ENCODE results near the gene HEATR5A. TPM values are rescaled to one million over a fixed set of nuclear protein-coding genes. Genes with fewer than 3 reads are reported as not detected.

Gene HEATR5A
- polyA plus RNA-seq, 1 donor (not counting 4 experiments of a cell fraction or from before 2014, with no cell fraction given), result 16.7 TPM

GRCh38 chr14:31445703-31446102, 25.4 kb upstream of the HEATR5A start:
- H3K4me1 ChIP-seq (ENCODE audit: control insufficient read depth, extremely low read depth, insufficient read depth, low read length), result peaks cover 5% of the 10 kb centered on the region
- H3K27ac ChIP-seq (ENCODE audit: control insufficient read depth, insufficient read depth, low read length), result no peak overlapping the region
- H3K4me2 ChIP-seq (ENCODE audit: control insufficient read depth, extremely low read depth, insufficient read depth, low read depth, low read length), result no peak overlapping the region
- H2AFZ ChIP-seq (ENCODE audit: control insufficient read depth, low read length), result no peak overlapping the region
- peaks cover 0 to 2% of the 10 kb centered on the region in 2 experiments for H3K36me3 ChIP-seq (ENCODE audit: control insufficient read depth in 2 of 2, extremely low read depth in 1 of 2, insufficient read depth in 2 of 2, low read length in 2 of 2)
- H4K20me1 ChIP-seq (ENCODE audit: control insufficient read depth, extremely low read depth, insufficient read depth, low read length), result no peaks in the 10 kb centered on the region
- no peaks in the 10 kb centered on the region for H3K79me2 ChIP-seq (ENCODE audit: control insufficient read depth, insufficient read depth, low read length)
- dilution Hi-C loops (cut with MboI; ENCODE audit: extremely low pct_ligation_motif_present, low sequenced_read_pairs), result no loop called here
- no peaks in the 10 kb centered on the region for H3K9me3 ChIP-seq (ENCODE audit: control insufficient read depth, low read depth, low read length)
- no peaks in the 10 kb centered on the region for H3K27me3 ChIP-seq (ENCODE audit: control insufficient read depth, extremely low read depth, insufficient read depth, low read length)
- FAIRE-seq (no peak), DNase-seq (ENCODE audit: low read depth, low spot score) (no peak)
- H3K9me1 ChIP-seq (ENCODE audit: control insufficient read depth, extremely low read depth, insufficient read depth, low read length), result no peaks in the 10 kb centered on the region
- no peak overlapping the region for H3K9ac ChIP-seq (ENCODE audit: control insufficient read depth, extremely low read depth, insufficient read depth, low read length)
- TF ChIP-seq EZH2 (IDR thresholded peaks at IDR 0.05; ENCODE audit: low read length), result no peak
- TF ChIP-seq, protein P1, sequence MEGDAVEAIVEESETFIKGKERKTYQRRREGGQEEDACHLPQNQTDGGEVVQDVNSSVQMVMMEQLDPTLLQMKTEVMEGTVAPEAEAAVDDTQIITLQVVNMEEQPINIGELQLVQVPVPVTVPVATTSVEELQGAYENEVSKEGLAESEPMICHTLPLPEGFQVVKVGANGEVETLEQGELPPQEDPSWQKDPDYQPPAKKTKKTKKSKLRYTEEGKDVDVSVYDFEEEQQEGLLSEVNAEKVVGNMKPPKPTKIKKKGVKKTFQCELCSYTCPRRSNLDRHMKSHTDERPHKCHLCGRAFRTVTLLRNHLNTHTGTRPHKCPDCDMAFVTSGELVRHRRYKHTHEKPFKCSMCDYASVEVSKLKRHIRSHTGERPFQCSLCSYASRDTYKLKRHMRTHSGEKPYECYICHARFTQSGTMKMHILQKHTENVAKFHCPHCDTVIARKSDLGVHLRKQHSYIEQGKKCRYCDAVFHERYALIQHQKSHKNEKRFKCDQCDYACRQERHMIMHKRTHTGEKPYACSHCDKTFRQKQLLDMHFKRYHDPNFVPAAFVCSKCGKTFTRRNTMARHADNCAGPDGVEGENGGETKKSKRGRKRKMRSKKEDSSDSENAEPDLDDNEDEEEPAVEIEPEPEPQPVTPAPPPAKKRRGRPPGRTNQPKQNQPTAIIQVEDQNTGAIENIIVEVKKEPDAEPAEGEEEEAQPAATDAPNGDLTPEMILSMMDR (optimal IDR thresholded peaks at IDR 0.05 in 1 of 3, IDR thresholded peaks at IDR 0.05 in 1 of 3, conservative IDR thresholded peaks at IDR 0.05 in 1 of 3; ENCODE audit: extremely low read depth in 1 of 3, insufficient read depth in 2 of 3, low read length in 3 of 3), result no peak
- no peak overlapping the region for H3K4me3 ChIP-seq (ENCODE audit: control insufficient read depth in 2 of 3, extremely low read depth in 1 of 3, insufficient read depth in 2 of 3, low read depth in 1 of 3, low read length in 3 of 3)

- no peak overlapping the region for H3K4me2 ChIP-seq (ENCODE audit: control insufficient read depth, extremely low read depth, insufficient read depth, low read depth, low read length)
- DNase-seq (ENCODE audit: low read depth, low spot score) (no peak), FAIRE-seq (no peak)
- TF ChIP-seq, protein P1 (optimal IDR thresholded peaks at IDR 0.05 in 1 of 3, IDR thresholded peaks at IDR 0.05 in 1 of 3, conservative IDR thresholded peaks at IDR 0.05 in 1 of 3; ENCODE audit: extremely low read depth in 1 of 3, insufficient read depth in 2 of 3, low read length in 3 of 3), result no peak
- TF ChIP-seq EZH2 (IDR thresholded peaks at IDR 0.05; ENCODE audit: low read length), result no peak
- no peak overlapping the region for H3K9ac ChIP-seq (ENCODE audit: control insufficient read depth, extremely low read depth, insufficient read depth, low read length)
- dilution Hi-C loops (cut with MboI; ENCODE audit: extremely low pct_ligation_motif_present, low sequenced_read_pairs), result no loop called here
- no peaks in the 10 kb centered on the region for H3K9me3 ChIP-seq (ENCODE audit: control insufficient read depth, low read depth, low read length)
- H3K36me3 ChIP-seq (ENCODE audit: control insufficient read depth in 2 of 2, extremely low read depth in 1 of 2, insufficient read depth in 2 of 2, low read length in 2 of 2), result no peaks in the 10 kb centered on the region
- H3K27me3 ChIP-seq (ENCODE audit: control insufficient read depth, extremely low read depth, insufficient read depth, low read length), result no peaks in the 10 kb centered on the region
- H3K4me1 ChIP-seq (ENCODE audit: control insufficient read depth, extremely low read depth, insufficient read depth, low read length), result peaks cover 5% of the 10 kb centered on the region
- no peaks in the 10 kb centered on the region for H4K20me1 ChIP-seq (ENCODE audit: control insufficient read depth, extremely low read depth, insufficient read depth, low read length)
- no peak overlapping the region for H2AFZ ChIP-seq (ENCODE audit: control insufficient read depth, low read length)
- H3K9me1 ChIP-seq (ENCODE audit: control insufficient read depth, extremely low read depth, insufficient read depth, low read length), result no peaks in the 10 kb centered on the region
- H3K27ac ChIP-seq (ENCODE audit: control insufficient read depth, insufficient read depth, low read length), result no peak overlapping the region
- no peak overlapping the region for H3K4me3 ChIP-seq (ENCODE audit: control insufficient read depth in 2 of 3, extremely low read depth in 1 of 3, insufficient read depth in 2 of 3, low read depth in 1 of 3, low read length in 3 of 3)
- no peaks in the 10 kb centered on the region for H3K79me2 ChIP-seq (ENCODE audit: control insufficient read depth, insufficient read depth, low read length)
Observed at GRCh38 chr14:31442284-31442683, 21.9 kb upstream of the HEATR5A start.

All from keratinocyte (primary cell).